Brain microvascular endothelial cell (primary cell): ENCODE results near the gene PLSCR2.

Source experiments
- DNase-seq: peaks from one replicate; pipeline ENCODE4 v3.0.0-alpha.2; 2020
- H3K27ac ChIP-seq: fragments of 250-450 bp; sonication (Bioruptor Pico); 2 replicates; pipeline ENCODE4 v1.5.1; 2020; ENCODE audit warnings: mild to moderate bottlenecking, moderate library complexity
- H3K27me3 ChIP-seq: fragments of 250-450 bp; sonication (Bioruptor Pico); replicated peaks from 2 replicates; pipeline ENCODE4 v1.5.1; 2020; ENCODE audit warnings: mild to moderate bottlenecking
- H3K36me3 ChIP-seq: fragments of 250-450 bp; sonication (Bioruptor Pico); replicated peaks from 2 replicates; pipeline ENCODE4 v1.5.1; 2020; ENCODE audit warnings: mild to moderate bottlenecking
- H3K4me3 ChIP-seq: 2 replicates; pipeline ENCODE4 v1.5.1; 2011; ENCODE audit warnings: low read depth, mild to moderate bottlenecking, control low read depth, low read length, moderate library complexity
- CTCF ChIP-seq: IDR thresholded peaks from 2 replicates; pipeline ENCODE4 v1.5.1; 2011; ENCODE audit warnings: low read depth, mild to moderate bottlenecking, moderate library complexity, low read length, control low read depth, inconsistent platforms; ENCODE audit errors: missing control alignments
- in situ Hi-C: cut with HindIII; loops from 2 replicates; pipeline ENCODE4 v1.10.0; 2017; ENCODE audit warnings: low sequenced_read_pairs, low pct_ligation_motif_present

The PLSCR2 gene

DNA sequence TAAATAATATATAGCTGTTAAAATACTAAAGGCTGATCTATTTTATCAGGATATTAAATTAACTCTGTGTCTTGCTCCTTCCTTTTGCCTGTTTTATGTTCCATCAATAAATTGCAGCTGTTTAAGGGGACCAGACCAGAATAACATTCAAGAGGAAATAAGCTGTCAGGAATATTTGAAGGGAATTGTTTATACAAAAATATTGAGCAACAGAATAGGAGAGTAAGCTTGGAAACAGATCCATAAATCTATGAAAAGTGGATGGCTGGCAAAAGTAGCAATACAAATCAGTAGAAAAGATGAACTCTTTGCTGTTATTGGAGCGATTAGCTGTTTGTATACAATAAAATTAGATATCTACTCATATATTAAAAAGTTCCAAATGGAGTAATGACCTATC, 36.2 kb upstream of the PLSCR2 start:
- no peak for TF ChIP-seq CTCF
- DNase-seq: no peak
- H3K36me3 ChIP-seq: no peaks in the 10 kb centered on the region
- in situ Hi-C loops: no loop called here
- no peak overlapping the region for H3K4me3 ChIP-seq
- peak overlapping the region; percentile 85 for H3K27ac ChIP-seq
- no peaks in the 10 kb centered on the region for H3K27me3 ChIP-seq

- in situ Hi-C loops: no loop called here
- Histone ChIP-seq H3K27ac (peak overlapping the region; percentile 98), H3K4me3 (no peak overlapping the region), H3K36me3 (no peaks in the 10 kb centered on the region), H3K27me3 (no peaks in the 10 kb centered on the region)
- TF ChIP-seq CTCF: no peak
- DNase-seq: peak; percentile 24
Measured at GRCh38 chr3:146504498-146505197, 35.3 kb upstream of the PLSCR2 start.

GRCh38 chr3:146503461-146504202, 34.3 kb upstream of the PLSCR2 start:
- Histone ChIP-seq H3K36me3 (no peaks in the 10 kb centered on the region), H3K4me3 (no peak overlapping the region), H3K27me3 (no peaks in the 10 kb centered on the region), H3K27ac (peak overlapping the region; percentile 98)
- peak; percentile 97 for DNase-seq
- in situ Hi-C loops: no loop called here
- peak; percentile 12 for TF ChIP-seq CTCF

GRCh38 chr3:146502887-146503460, 33.6 kb upstream of the PLSCR2 start:
- no peak for DNase-seq
- no peak for TF ChIP-seq CTCF
- peak overlapping the region; percentile 98 for H3K27ac ChIP-seq
- no peaks in the 10 kb centered on the region for H3K36me3 ChIP-seq
- no peak overlapping the region for H3K4me3 ChIP-seq
- no peaks in the 10 kb centered on the region for H3K27me3 ChIP-seq
- in situ Hi-C loops: no loop called here

- no peak overlapping the region for H3K27ac ChIP-seq
- no peak for DNase-seq
- H3K27me3 ChIP-seq: no peaks in the 10 kb centered on the region
- H3K36me3 ChIP-seq: no peaks in the 10 kb centered on the region
- in situ Hi-C loops: no loop called here
- no peak overlapping the region for H3K4me3 ChIP-seq
- no peak for TF ChIP-seq CTCF
Measured at GRCh38 chr3:146501752-146502151, 32.4 kb upstream of the PLSCR2 start.
